LNCaP clone FGC (cell line): ENCODE results near the gene CMBL.

Source experiments
- DNase-seq: peaks from one replicate; pipeline ENCODE4 v3.0.0-alpha.2; 2011; ENCODE audit warnings: low read depth
- H3K4me3 ChIP-seq: 2 replicates; pipeline ENCODE4 v1.5.1; 2011; ENCODE audit warnings: mild to moderate bottlenecking, low read depth, low read length, control low read depth
- TF ChIP-seq, protein P1 (sequence below): IDR thresholded peaks from 2 replicates; pipeline ENCODE4 v1.5.1; 2012; ENCODE audit warnings: mild to moderate bottlenecking; ENCODE audit not compliant: control insufficient read depth, insufficient read depth; ENCODE audit errors: extremely low read depth

CMBL gene

DNA sequence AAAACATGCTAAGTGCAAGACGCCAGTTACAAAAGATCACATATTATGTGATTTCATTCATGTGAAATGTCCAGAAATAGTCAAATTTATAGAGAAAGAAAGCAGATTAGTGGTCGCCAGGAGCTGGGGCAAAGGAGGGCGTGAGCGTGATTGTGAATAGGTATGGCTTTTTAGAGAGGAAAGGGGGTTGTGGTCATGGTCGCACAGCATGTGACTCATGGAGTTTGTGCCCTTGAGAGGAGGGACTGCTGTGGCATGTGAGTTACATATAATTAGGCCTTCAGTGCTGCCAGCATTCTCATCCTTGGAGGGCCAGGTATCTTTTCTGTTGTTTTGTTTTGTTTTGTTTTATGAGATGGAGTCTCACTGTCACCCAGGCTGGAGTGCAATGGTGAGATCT is 24.6 kb upstream of the CMBL start:
- TF ChIP-seq, protein P1, sequence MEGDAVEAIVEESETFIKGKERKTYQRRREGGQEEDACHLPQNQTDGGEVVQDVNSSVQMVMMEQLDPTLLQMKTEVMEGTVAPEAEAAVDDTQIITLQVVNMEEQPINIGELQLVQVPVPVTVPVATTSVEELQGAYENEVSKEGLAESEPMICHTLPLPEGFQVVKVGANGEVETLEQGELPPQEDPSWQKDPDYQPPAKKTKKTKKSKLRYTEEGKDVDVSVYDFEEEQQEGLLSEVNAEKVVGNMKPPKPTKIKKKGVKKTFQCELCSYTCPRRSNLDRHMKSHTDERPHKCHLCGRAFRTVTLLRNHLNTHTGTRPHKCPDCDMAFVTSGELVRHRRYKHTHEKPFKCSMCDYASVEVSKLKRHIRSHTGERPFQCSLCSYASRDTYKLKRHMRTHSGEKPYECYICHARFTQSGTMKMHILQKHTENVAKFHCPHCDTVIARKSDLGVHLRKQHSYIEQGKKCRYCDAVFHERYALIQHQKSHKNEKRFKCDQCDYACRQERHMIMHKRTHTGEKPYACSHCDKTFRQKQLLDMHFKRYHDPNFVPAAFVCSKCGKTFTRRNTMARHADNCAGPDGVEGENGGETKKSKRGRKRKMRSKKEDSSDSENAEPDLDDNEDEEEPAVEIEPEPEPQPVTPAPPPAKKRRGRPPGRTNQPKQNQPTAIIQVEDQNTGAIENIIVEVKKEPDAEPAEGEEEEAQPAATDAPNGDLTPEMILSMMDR = no peak
- DNase-seq = no peak
- H3K4me3 ChIP-seq = no peak overlapping the region

DNA sequence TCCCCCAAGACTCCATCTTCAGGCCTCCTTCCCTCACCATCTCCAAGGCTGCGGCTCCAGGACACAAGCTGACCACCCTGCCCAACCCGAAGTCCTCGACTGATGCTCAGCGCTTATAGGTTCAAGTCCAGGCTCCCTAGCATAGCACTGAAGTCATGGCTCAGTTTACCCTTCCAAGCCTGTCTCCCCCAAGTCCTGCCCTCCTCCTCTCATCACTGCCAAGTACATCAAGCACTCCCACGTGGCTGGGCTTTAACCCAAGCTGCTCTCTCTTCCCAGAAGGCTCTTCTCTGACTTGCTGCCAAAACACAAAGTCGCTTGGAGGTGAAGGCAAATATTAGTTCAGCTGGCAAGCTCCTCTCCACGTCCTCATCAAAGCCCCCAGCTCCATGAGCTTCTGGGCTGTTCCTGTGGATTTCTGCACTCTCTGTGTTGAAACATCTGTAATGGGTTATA is 23.7 kb upstream of the CMBL start:
- TF ChIP-seq, protein P1 = no peak
- peak; percentile 72 for DNase-seq
- H3K4me3 ChIP-seq = no peak overlapping the region

DNA sequence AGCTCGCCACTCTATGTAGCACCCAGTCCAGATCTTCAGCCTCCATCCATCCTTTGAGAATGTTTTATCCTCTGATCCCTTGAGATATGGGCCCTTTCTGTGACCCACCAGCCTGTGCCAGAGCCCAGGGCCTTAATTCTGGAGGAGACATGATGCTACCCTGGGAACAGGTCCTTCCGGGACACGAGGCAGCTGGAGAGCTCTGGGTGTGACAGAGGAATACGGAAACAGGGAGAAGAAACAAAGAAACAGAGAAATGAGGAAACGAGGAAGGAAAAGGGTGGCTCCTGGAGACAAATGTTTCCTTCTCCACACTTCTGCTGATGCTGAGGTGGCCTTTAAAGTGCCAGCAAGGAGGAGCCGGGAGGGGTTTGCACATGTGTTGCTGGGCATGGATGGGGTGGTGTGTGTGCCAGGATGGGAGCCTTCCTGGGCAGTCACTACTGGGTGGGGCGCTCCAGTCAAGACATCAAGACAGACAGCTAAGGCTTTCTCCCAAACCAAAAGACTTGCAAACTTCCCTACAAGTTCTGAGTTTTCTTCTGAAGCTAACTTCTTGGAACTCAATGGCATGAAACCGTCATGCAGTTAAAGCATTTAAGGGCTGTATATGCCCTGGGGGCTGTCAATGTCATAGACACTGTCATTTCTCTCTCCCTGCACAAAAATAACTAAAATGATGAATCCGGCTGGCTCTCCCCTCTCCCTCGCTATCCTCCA is 23.0 kb upstream of the CMBL start:
- no peak for DNase-seq
- TF ChIP-seq, protein P1 = no peak
- no peak overlapping the region for H3K4me3 ChIP-seq

DNA sequence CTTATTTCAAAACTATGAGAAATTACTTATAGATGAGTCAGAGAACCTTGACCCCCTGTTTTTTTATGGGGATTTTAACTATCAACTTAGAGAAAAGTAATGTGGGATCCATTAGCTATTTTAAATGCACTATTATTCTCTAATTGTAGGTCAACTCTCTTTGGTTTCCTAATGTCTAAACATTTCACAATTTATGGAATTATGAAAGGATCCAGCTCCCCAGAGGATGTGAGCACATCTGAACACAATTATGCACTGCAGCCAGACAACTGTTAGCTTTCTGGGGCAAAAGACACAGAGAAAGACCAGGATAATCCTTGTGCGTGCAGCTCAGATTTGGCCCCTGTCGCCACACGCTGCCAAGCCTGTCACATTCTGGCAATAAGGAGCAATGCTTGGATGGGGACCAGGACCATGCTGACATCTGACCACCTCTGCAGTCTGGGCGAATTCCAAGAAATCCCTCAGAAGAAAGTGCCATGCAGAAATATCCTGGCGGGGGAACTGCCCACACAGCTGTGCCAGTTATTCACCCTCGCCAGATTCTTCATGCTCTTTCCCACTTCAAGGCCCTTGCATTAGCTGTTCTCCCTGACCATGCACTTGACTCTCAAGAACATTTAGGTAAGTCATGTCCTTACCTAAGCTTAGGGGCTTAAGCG is 22.2 kb upstream of the CMBL start:
- TF ChIP-seq, protein P1 = no peak
- H3K4me3 ChIP-seq = no peak overlapping the region
- no peak for DNase-seq

DNA sequence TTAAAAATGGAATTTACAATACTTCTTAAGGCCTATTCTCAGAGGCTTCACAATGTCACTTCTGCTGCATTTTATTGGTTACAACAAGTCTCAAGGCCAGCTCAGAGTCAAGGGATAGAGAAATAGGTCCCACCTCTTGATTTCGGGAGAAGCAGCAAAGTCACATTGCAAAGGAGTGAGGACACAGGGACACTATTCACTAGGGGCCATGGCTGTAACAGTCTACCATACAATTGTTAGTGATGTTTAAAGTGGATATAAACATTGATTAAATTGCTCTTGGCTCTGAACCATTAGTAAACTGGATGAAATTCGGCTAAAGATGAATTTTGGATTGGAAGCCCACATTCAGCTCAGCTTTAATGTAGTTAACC is 21.7 kb upstream of the CMBL start:
- DNase-seq = no peak
- no peak overlapping the region for H3K4me3 ChIP-seq
- TF ChIP-seq, protein P1 = no peak

DNA sequence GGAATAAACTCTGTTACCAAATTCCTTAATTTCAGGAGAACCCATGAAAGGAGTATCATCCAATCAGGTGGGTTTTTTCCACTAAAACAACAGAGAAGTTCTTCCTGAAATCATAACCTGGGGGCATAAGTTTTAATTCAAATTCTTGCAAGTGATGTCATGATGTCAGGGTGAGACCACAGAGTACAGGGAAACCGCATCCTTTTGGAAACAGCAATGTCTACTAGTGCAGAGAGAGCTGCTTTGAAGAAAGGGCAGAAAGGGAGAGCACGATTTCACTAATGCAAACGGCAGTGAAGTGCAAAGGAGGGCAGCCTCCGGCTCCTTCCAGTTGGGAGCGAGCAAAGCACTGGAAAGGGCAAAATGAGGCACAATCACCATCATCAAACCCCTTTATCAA is 20.6 kb upstream of the CMBL start:
- DNase-seq = no peak
- TF ChIP-seq, protein P1 = no peak
- H3K4me3 ChIP-seq = no peak overlapping the region
